Activated naive CD4-positive, alpha-beta T cell treated with Interleukin-2 at 50 U/mL for 16 hours (primary cell): ENCODE results near the gene SLIT3.
"Not testable (repeated sequence)": the region's sequence is repeated elsewhere in the genome, so short reads cannot be mapped to it uniquely, and the experiment has no call there.

Source experiments
- DNase-seq: peaks from one replicate; pipeline ENCODE4 v3.0.0-alpha.2; 2020

SLIT3 gene

DNA sequence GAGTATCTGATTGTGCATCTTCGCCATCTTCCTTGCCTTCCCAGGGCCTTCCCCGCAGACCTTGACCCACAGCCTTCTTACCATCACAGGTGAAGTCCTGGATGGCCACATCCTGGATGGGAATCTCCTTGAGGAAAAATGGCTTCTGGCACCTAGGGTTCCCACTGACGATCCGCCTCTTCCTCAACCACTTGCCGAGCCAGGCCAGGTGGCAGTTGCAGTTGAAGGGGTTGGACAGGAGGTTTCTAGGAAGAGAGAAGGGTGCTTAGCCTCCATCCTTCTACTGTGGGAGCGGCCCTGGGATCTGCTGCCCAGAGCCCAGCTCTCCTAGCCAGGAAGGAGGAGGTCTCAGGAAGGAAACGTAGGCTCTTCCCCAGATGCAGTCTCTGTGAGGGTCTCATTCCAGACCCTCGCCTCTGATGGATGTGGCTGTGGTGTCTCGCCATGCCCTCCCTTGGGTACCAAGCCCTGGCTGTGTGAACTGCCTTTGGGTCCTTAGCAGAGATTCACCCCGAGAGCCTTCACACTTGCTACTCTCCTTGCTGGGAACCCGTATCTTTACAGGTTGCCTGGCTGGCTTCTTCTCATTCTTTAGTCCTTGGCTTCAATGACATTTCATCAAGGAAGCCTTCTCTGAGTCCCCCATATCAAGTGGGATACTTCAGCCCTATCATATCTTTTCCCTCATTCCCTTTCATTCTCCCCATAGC lies 551.4 kb downstream of the SLIT3 start:
- DNase-seq = no peak

- peak; percentile 4 for DNase-seq
Observed at GRCh38 chr5:168747987-168748777, 552.8 kb downstream of the SLIT3 start.

DNA sequence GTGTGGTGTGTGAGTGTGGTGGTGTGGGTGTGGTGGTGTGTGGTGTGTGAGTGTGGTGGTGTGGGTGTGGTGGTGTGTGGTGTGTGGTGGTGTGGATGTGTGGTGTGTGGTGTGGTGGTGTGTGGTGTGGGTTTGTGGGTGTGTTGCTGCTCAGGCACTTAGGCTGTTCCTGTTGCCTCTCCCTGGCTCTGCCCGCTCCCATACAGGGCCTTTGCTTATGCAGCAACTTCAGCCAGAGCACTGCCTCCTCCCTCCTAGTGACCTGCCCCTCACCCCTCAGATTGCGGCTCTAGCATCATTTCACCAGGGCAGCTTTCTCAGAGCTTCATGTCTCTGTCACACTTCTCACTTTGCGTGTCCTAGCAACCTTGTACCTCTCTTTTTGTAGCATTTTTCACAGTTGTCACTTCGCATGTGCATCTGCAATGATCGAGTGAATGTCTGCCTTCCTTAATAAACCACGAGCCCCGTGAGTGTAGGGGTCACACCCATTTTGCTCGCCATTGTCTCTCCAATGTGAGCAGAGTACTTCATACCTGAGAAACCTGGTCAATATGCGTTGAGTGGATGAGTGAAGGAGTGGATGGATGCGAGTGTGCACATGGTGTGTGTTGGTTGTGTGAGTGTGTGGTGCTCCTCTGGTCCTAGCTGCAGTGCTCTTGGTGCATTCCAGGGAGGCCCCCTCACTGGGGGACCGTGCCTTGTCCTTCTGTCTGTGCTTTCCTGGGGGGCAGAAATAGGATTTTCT lies 553.9 kb downstream of the SLIT3 start:
- DNase-seq = no peak

DNA sequence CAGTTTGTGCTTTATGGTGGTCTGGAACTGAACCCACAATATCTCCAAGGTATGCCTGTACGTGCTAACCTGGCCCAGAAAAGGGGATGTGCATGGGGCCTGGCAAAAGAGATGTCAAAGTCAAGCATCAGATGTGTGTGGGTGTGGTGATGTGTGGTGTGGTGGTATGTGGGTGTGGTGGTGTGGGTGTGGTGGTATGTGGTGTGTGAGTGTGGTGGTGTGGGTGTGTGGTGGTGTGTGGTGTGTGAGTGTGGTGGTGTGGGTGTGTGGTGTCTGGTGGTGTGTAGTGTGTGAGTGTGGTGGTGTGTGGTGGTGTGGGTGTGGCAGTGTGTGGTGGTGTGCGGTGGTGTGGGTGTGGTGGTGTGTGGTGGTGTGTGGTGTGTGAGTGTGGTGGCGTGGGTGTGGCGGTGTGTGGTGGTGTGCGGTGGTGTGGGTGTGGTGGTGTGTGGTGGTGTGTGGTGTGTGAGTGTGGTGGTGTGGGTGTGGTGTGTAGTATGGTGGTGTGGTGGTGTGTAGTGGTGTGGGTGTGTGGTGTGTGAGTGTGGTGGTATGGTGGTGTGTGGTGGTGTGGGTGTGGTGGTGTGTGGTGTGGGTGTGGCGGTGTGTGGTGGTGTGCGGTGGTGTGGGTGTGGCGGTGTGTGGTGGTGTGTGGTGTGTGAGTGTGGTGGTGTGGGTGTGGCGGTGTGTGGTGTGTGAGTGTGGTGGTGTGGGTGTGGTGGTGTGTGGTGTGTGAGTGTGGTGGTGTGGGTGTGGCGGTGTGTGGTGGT lies 554.6 kb downstream of the SLIT3 start:
- DNase-seq = not testable (repeated sequence)

GRCh38 chr5:168743617-168744016 lies 557.3 kb downstream of the SLIT3 start:
- no peak for DNase-seq

GRCh38 chr5:168742311-168742710 lies 558.6 kb downstream of the SLIT3 start:
- not testable (repeated sequence) for DNase-seq

- DNase-seq = no peak
Observed at GRCh38 chr5:168740811-168741213, 560.1 kb downstream of the SLIT3 start.

DNA sequence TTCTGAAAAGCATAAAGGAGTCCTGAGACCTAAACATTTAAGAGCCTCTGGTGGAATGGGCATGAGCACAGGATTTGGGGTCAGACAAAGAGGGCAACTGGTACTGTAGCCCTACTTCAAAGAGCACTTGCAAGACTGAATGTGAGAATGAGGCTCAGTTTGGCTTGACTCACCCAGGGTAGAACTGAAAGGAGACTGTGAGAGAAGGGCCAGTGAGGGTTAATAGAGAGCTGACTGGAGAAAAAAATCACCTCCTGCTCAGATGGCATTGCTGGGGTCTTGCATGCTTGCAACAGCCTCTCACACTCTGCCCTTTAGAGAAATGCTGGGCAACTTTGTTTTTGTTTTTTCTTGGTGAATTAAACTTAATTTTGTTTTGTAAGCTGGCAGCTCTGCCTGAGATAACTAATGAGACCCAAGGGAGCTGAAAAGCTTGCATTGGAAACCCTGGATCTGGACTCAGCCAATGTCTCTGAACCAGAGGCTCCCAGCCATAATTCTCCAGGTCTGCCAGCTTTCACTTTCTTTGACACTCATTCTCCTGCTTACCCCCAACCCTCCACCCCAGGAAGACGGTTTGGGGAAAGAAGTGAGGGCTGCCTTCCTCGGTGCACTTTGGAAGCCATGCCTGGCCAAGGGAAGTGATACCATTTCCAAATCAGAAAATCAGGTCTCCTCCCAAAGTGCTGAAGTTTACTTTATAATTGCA lies 560.7 kb downstream of the SLIT3 start:
- DNase-seq = no peak

GRCh38 chr5:168737066-168737465 lies 563.9 kb downstream of the SLIT3 start:
- no peak for DNase-seq

- no peak for DNase-seq
Observed at GRCh38 chr5:168736281-168736831, 564.6 kb downstream of the SLIT3 start.

DNA sequence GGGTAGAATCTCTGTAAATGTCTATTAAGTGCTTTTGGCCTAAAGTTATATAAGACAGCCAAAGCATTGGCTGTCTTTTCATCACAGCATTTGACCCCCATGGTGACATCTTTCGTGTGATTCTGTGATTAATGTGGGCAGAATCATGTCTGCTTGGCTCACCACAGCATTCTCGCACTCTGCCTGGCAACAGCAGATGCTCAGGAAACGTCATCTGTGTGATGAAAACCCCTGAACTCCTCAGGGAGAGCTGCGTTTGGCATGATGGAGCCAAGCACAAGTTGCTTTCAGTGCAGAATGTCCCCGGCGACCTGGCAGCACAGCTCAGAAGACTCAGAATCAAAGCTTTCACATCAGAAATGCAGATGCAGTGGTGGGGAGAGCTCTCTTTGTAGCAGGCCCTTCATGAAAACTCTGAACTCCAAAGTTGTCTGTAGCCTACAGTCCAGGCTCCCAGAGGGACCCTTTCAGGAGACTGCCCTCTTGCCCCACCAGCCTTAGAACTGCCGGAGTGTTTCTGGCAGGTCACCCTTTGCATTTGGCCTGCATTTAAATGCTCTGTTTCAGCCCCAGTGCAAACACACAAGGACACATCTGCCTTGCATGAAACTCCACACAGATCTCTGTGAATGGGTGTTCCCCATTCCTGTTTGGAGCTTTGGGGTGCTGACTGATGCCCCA lies 566.2 kb downstream of the SLIT3 start:
- no peak for DNase-seq

DNA sequence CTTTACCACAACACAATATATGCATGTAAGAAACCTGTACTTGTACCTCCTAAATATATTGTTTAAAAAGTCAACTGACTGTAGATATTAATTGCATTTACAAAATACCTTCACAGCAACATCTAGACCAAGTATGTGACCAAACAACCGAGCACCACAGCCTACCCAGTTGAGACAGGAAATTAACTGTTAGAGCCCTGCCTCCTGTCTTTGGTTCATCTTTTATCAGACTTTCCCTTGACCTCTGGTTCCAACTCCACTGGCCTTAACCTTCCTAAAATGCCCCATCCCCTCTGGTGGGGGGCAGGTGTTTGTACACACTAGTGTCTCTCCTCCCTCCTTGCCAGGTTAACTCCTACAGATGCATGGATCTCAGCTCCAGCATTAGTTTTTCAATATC lies 566.8 kb downstream of the SLIT3 start:
- no peak for DNase-seq

GRCh38 chr5:168728546-168729211 lies 572.3 kb downstream of the SLIT3 start:
- no peak for DNase-seq

DNA sequence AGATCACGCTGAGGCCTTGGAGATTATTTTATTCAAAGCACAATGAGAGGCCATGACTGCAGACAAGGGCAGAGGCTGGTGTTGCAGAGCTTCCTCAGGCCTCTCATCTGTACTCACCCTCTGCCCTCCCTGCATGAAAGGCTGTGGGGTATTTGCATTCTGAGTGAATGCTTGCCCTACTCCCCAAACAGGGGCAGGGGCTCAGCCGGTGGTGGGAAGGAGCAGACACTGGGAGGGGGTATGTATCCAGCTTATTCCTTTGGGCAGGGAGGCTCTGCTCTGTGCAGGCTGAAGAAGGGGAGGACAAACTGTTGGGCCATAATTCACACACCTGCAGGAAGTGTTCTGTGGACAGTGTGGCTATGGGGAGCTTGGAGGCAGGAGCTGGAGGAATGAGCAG lies 573.4 kb downstream of the SLIT3 start:
- no peak for DNase-seq

GRCh38 chr5:168726342-168726741 lies 574.6 kb downstream of the SLIT3 start:
- DNase-seq = no peak

DNA sequence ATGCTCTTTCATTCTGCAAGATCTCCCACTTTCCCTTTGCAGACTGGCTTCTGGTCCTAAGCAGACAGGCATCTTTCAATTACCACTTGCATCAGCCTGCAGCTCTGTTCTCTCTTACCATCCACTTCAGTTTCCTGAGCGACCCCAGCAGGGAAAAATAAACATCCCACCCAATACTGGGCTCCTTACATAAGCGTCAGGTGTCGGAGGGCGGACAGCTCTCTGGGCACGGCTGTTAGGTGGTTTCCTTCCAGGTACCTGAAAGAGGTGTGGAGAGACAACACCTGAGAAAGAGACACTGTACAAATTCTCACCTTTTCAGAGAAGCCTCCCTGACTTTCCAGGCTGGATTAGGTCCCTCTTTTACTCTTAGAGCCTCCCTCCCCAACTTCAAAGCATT lies 576.7 kb downstream of the SLIT3 start:
- DNase-seq = no peak

GRCh38 chr5:168723037-168723436 lies 577.9 kb downstream of the SLIT3 start:
- DNase-seq = no peak

DNA sequence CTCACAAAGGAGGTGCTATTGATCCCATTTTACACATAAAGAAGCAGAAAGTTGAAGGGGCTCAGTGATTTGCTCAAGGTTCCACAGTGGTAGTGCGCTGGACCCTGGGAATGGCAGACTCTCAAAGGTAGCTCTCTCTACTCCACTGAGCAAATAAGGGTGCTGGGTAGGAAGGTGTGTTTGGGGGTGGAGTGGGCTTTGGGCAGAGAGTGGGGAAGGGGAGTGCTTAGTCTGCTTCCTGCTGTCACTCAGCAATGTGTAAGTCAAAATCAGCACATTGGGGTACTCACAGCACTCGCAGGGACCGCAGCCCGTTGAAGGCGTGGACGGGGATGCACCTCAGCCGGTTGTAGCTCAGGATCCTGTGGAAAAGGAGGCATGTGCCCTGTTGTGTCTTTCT lies 579.0 kb downstream of the SLIT3 start:
- no peak for DNase-seq

DNA sequence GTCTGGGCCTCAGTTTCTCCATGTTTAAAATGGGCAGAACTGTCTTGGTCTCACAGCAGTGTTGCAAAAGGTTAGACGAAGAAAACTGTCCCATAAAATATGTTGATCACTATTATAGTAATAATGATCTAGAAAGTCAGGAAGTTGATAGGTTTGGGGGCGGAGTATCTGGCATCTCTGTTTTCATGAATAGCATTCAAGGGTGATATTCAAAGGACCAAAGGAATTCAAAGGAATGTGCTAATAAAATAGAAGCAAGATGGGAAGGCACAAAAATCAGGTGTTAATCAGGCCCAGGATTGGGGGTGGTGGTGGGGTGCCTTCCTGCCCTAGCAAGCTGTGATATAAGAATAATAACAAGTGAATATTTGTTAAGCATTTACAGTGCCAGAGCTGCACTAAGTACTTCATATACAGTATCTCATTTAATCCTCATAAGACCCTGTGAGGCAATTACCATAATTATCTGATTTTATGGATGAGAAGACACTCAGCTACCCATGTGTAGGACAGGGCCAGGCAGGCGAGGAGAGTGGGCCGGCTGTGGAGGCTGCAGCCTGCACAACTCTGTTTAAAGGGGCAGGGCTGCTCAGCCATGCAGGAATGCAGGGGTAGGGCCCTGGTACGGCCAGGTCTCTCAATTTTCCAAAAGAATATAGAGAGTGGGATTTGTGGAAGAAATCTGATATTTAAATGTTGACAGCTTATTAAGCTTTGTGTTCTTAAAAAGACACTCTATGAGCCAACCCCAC lies 579.8 kb downstream of the SLIT3 start:
- DNase-seq = no peak

- DNase-seq = no peak
Observed at GRCh38 chr5:168720575-168720974, 580.4 kb downstream of the SLIT3 start.
